ENCODE measurements around the gene CLPTM1L. TPM values are rescaled to one million over a fixed set of nuclear protein-coding genes. Genes with fewer than 3 reads are reported as not detected.

Gene CLPTM1L
- total and polyA plus RNA-seq, 2 experiments from 2014 or later, result 129 to 130 TPM

DNA sequence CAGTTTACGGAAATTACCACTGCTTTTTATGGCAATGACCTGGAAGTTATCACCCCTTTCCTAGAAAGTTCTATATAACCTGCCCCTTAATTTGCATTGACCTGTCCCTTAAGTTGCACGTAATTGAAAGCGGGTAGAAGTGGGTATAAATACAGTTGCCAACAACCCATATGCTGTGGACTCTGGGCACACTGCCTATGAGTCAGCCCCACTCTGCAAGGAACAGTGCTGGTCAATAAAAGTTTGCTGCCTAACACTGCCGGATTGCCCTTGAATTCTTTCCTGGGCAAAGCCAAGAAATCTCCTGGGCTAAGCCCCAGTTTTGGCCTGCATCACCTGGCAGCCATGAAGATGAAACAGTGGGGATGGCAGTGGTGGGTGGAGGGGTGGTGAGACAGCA is 23.9 kb upstream of the CLPTM1L start:
- 89% methylated on average over 4 of the region's 4 CpGs for WGBS (ENCODE audit: low lambda C conversion rate, missing lambda C conversion rate)

GRCh38 chr5:1368236-1368635 is 23.3 kb upstream of the CLPTM1L start:
- Histone ChIP-seq H3K4me3 (no peak overlapping the region), H3K27me3 (peaks cover 24% of the 10 kb centered on the region), H3K4me2 (no peak overlapping the region), H4K20me1 (ENCODE audit: insufficient read depth, poor library complexity, severe bottlenecking) (no peaks in the 10 kb centered on the region), H3K4me1 (ENCODE audit: insufficient read depth) (no peaks in the 10 kb centered on the region), H3K9me3 (ENCODE audit: low read depth) (no peaks in the 10 kb centered on the region), H2AFZ (no peak overlapping the region), H3K9me2 (replicated peaks; ENCODE audit: insufficient read depth) (no peaks in the 10 kb centered on the region), H3K36me3 (replicated peaks; ENCODE audit: insufficient read depth, low read depth) (no peaks in the 10 kb centered on the region), H3K27ac (no peak overlapping the region), H3K79me2 (no peaks in the 10 kb centered on the region)
- DNase-seq (ENCODE audit: low spot score), result no peak
- no peak for TF ChIP-seq CTCF (IDR thresholded peaks at IDR 0.05; ENCODE audit: poor library complexity)
- no peak for TF ChIP-seq EZH2phosphoT487 (IDR thresholded peaks at IDR 0.05; ENCODE audit: low read depth, severe bottlenecking, unreplicated experiment)
- TF ChIP-seq EZH2 (IDR thresholded peaks at IDR 0.05; ENCODE audit: borderline replicate concordance), result no peak
- 86% methylated on average over 7 of the region's 7 CpGs for WGBS (ENCODE audit: low lambda C conversion rate, missing lambda C conversion rate)

More for the DNA sequence above, 23.9 kb upstream of the CLPTM1L start:
- DNase-seq (ENCODE audit: low spot score), result no peak
- Histone ChIP-seq H3K9me2 (replicated peaks; ENCODE audit: insufficient read depth) (no peaks in the 10 kb centered on the region), H3K4me2 (no peak overlapping the region), H3K4me1 (ENCODE audit: insufficient read depth) (no peaks in the 10 kb centered on the region), H3K27me3 (peaks cover 20% of the 10 kb centered on the region), H2AFZ (no peak overlapping the region), H3K27ac (no peak overlapping the region), H3K9me3 (ENCODE audit: low read depth) (no peaks in the 10 kb centered on the region), H3K4me3 (no peak overlapping the region), H4K20me1 (ENCODE audit: insufficient read depth, poor library complexity, severe bottlenecking) (no peaks in the 10 kb centered on the region), H3K79me2 (no peaks in the 10 kb centered on the region), H3K36me3 (replicated peaks; ENCODE audit: insufficient read depth, low read depth) (no peaks in the 10 kb centered on the region)
- TF ChIP-seq EZH2 (IDR thresholded peaks at IDR 0.05; ENCODE audit: borderline replicate concordance) (no peak), EZH2phosphoT487 (IDR thresholded peaks at IDR 0.05; ENCODE audit: low read depth, severe bottlenecking, unreplicated experiment) (no peak), CTCF (IDR thresholded peaks at IDR 0.05; ENCODE audit: poor library complexity) (no peak)

DNA sequence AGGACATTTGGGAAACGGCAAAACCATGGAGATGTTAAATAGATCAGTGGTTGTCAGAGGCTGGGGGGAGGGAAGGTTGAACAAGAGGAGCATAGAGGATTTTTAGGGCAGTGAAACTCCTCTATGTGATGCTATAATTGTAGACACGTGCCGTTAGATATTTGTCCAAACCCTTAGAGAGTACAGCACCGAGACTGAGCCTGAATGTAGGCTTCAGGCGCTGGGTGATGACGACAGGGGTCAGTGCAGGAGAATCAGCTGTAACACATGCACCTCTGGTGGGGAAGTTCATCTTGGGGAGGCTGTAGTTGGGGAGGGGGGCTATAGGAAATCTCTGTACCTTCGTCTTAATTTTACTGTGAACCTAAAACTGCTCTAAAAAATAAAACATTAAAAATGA is 22.2 kb upstream of the CLPTM1L start:
- H3K4me3 ChIP-seq, result no peak overlapping the region
- DNase-seq (ENCODE audit: low spot score), result no peak
- H3K79me2 ChIP-seq, result no peaks in the 10 kb centered on the region
- no peak overlapping the region for H2AFZ ChIP-seq
- no peak overlapping the region for H3K27ac ChIP-seq
- no peaks in the 10 kb centered on the region for H3K4me1 ChIP-seq (ENCODE audit: insufficient read depth)
- no peak for TF ChIP-seq EZH2 (IDR thresholded peaks at IDR 0.05; ENCODE audit: borderline replicate concordance)
- no peak for TF ChIP-seq EZH2phosphoT487 (IDR thresholded peaks at IDR 0.05; ENCODE audit: low read depth, severe bottlenecking, unreplicated experiment)
- no peak for TF ChIP-seq CTCF (IDR thresholded peaks at IDR 0.05; ENCODE audit: poor library complexity)
- 89% methylated on average over 7 of the region's 7 CpGs for WGBS (ENCODE audit: low lambda C conversion rate, missing lambda C conversion rate)
- H3K36me3 ChIP-seq (replicated peaks; ENCODE audit: insufficient read depth, low read depth), result no peaks in the 10 kb centered on the region
- no peaks in the 10 kb centered on the region for H3K9me2 ChIP-seq (replicated peaks; ENCODE audit: insufficient read depth)
- no peaks in the 10 kb centered on the region for H4K20me1 ChIP-seq (ENCODE audit: insufficient read depth, poor library complexity, severe bottlenecking)
- no peaks in the 10 kb centered on the region for H3K9me3 ChIP-seq (ENCODE audit: low read depth)
- H3K4me2 ChIP-seq, result no peak overlapping the region
- H3K27me3 ChIP-seq, result peaks cover 21% of the 10 kb centered on the region

- 89% methylated on average over 14 of the region's 14 CpGs for WGBS (ENCODE audit: low lambda C conversion rate, missing lambda C conversion rate)
These were observed 21.6 kb upstream of the CLPTM1L start for GRCh38 chr5:1366514-1366913.

More at GRCh38 chr5:1366514-1366913, 21.6 kb upstream of the CLPTM1L start:
- H3K79me2 ChIP-seq, result no peaks in the 10 kb centered on the region
- no peak for TF ChIP-seq EZH2 (IDR thresholded peaks at IDR 0.05; ENCODE audit: borderline replicate concordance)
- no peak for TF ChIP-seq CTCF (IDR thresholded peaks at IDR 0.05; ENCODE audit: poor library complexity)
- no peak for TF ChIP-seq EZH2phosphoT487 (IDR thresholded peaks at IDR 0.05; ENCODE audit: low read depth, severe bottlenecking, unreplicated experiment)
- no peaks in the 10 kb centered on the region for H3K4me1 ChIP-seq (ENCODE audit: insufficient read depth)
- no peaks in the 10 kb centered on the region for H3K9me3 ChIP-seq (ENCODE audit: low read depth)
- H3K9me2 ChIP-seq (replicated peaks; ENCODE audit: insufficient read depth), result no peaks in the 10 kb centered on the region
- H2AFZ ChIP-seq, result no peak overlapping the region
- no peaks in the 10 kb centered on the region for H4K20me1 ChIP-seq (ENCODE audit: insufficient read depth, poor library complexity, severe bottlenecking)
- H3K36me3 ChIP-seq (replicated peaks; ENCODE audit: insufficient read depth, low read depth), result no peaks in the 10 kb centered on the region
- H3K27ac ChIP-seq, result no peak overlapping the region
- no peak overlapping the region for H3K4me3 ChIP-seq
- no peak overlapping the region for H3K4me2 ChIP-seq
- DNase-seq (ENCODE audit: low spot score), result no peak
- H3K27me3 ChIP-seq, result peaks cover 21% of the 10 kb centered on the region
